ENCODE measurements around the gene NLRX1.

The NLRX1 gene

DNA sequence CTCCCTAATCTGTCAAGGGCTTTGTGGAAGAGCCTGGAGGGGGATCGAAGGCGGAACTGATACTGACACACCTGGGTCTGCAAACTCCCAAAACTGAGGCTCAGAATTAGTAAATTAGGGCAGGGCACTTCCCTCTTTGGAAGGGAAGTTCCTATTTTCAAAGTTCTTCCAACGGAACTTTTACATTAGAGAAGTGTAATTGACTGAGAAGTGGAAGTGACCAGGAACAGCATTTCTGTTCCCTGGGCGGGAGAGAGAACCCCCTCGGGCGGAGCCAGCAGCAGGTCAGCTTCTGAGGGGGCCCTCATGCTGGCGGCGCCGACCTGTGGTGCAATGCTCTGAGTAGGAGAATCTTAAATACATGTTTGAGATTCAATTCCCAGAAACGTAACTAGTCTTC lies 36.6 kb downstream of the NLRX1 start:
- H3K36me3 ChIP-seq (ENCODE audit: insufficient read depth, low read length), result no peaks in the 10 kb centered on the region
- no peaks in the 10 kb centered on the region for H4K20me1 ChIP-seq (ENCODE audit: insufficient read depth, low read length)
- peaks cover 39% of the 10 kb centered on the region for H3K4me1 ChIP-seq (ENCODE audit: insufficient read depth, low read length, severe bottlenecking)
- H3K9ac ChIP-seq (ENCODE audit: low read length), result no peak overlapping the region
- peaks cover 32% of the 10 kb centered on the region for H3K79me2 ChIP-seq (ENCODE audit: insufficient read depth, low read length)
- no peak overlapping the region for H2AFZ ChIP-seq (ENCODE audit: low read length)
- H3K9me3 ChIP-seq (ENCODE audit: low read length), result no peaks in the 10 kb centered on the region
- no peaks in the 10 kb centered on the region for H3K9me2 ChIP-seq (ENCODE audit: low read depth, low read length)
- H3K4me2 ChIP-seq (ENCODE audit: low read length), result peak overlapping the region; percentile 65
- no peaks in the 10 kb centered on the region for H3K27me3 ChIP-seq (ENCODE audit: insufficient read depth, low read length)
- H3K4me3 ChIP-seq (ENCODE audit: low read depth, low read length, poor library complexity, severe bottlenecking), result peak overlapping the region; percentile 96
- H3K27ac ChIP-seq (ENCODE audit: low read depth, low read length, poor library complexity, severe bottlenecking), result no peak overlapping the region
- no peaks in the 10 kb centered on the region for H3F3A ChIP-seq (ENCODE audit: insufficient read depth, low read length)
- no peak for TF ChIP-seq EZH2 (IDR thresholded peaks at IDR 0.05; ENCODE audit: borderline replicate concordance, low read length)
- TF ChIP-seq, protein P1, sequence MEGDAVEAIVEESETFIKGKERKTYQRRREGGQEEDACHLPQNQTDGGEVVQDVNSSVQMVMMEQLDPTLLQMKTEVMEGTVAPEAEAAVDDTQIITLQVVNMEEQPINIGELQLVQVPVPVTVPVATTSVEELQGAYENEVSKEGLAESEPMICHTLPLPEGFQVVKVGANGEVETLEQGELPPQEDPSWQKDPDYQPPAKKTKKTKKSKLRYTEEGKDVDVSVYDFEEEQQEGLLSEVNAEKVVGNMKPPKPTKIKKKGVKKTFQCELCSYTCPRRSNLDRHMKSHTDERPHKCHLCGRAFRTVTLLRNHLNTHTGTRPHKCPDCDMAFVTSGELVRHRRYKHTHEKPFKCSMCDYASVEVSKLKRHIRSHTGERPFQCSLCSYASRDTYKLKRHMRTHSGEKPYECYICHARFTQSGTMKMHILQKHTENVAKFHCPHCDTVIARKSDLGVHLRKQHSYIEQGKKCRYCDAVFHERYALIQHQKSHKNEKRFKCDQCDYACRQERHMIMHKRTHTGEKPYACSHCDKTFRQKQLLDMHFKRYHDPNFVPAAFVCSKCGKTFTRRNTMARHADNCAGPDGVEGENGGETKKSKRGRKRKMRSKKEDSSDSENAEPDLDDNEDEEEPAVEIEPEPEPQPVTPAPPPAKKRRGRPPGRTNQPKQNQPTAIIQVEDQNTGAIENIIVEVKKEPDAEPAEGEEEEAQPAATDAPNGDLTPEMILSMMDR (IDR thresholded peaks at IDR 0.05; ENCODE audit: low read length), result no peak

DNA sequence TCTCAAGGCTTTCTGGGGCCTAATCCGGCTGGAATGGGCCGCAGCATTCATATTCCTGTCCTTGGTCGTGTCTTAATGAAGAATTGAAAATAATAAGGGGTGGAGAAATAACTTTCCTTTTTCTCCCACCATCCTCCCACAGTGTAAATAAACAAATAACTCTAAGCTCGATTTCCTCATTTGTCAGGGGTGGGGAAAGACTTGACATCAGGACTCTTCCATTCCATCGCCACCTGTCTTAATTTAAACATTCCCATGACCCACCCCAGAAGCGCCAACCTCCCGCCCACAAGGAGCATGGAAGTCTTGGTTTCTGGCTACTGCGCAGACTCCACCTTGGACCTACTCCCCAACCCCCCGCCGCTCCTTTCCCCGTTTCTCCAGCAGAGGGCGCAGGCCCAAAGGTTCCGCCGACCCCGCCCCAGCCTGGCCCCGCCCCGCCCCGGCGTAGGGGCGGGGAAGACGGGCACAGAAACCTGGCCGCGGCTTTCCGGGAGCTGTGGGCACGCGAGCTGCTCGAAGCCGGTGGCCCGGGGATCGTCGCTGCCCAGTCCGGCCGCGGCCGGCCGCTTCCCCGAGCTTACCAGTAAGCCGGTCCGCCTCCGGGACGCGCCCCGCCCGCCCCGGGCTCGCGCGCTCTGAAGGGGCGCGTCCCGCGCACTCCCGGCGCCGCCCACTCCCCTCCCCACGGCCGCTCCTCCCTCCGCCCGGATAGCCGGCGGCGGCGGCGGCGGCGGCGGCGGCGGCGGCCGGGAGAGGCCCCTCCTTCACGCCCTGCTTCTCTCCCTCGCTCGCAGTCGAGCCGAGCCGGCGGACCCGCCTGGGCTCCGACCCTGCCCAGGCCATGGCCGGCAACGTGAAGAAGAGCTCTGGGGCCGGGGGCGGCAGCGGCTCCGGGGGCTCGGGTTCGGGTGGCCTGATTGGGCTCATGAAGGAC lies 37.3 kb downstream of the NLRX1 start, which contains the start of gene CBL:
CBL (plus strand) TSS at position 766 of the 937 bp plus-strand sequence; CDS start at position 845, 79 bp downstream.
- Histone ChIP-seq H3F3A (ENCODE audit: insufficient read depth, low read length) (no peaks in the 10 kb centered on the region), H3K9me2 (ENCODE audit: low read depth, low read length) (no peaks in the 10 kb centered on the region), H3K4me3 (ENCODE audit: low read depth, low read length, poor library complexity, severe bottlenecking) (peak within 1 kb of the TSS; percentile 96), H3K9ac (ENCODE audit: low read length) (peak within 1 kb of the TSS; percentile 95), H3K27ac (ENCODE audit: low read depth, low read length, poor library complexity, severe bottlenecking) (peak within 1 kb of the TSS; percentile 65), H3K79me2 (ENCODE audit: insufficient read depth, low read length) (peaks cover 40% of the 10 kb centered on the region), H3K27me3 (ENCODE audit: insufficient read depth, low read length) (no peaks in the 10 kb centered on the region), H4K20me1 (ENCODE audit: insufficient read depth, low read length) (no peaks in the 10 kb centered on the region), H3K4me1 (ENCODE audit: insufficient read depth, low read length, severe bottlenecking) (peaks cover 39% of the 10 kb centered on the region), H3K4me2 (ENCODE audit: low read length) (peak within 1 kb of the TSS; percentile 79), H3K9me3 (ENCODE audit: low read length) (no peaks in the 10 kb centered on the region), H3K36me3 (ENCODE audit: insufficient read depth, low read length) (no peaks in the 10 kb centered on the region), H2AFZ (ENCODE audit: low read length) (no peak within 1 kb of the TSS)
- TF ChIP-seq, protein P1 (IDR thresholded peaks at IDR 0.05; ENCODE audit: low read length), result peak; percentile 65
- TF ChIP-seq EZH2 (IDR thresholded peaks at IDR 0.05; ENCODE audit: borderline replicate concordance, low read length), result no peak

DNA sequence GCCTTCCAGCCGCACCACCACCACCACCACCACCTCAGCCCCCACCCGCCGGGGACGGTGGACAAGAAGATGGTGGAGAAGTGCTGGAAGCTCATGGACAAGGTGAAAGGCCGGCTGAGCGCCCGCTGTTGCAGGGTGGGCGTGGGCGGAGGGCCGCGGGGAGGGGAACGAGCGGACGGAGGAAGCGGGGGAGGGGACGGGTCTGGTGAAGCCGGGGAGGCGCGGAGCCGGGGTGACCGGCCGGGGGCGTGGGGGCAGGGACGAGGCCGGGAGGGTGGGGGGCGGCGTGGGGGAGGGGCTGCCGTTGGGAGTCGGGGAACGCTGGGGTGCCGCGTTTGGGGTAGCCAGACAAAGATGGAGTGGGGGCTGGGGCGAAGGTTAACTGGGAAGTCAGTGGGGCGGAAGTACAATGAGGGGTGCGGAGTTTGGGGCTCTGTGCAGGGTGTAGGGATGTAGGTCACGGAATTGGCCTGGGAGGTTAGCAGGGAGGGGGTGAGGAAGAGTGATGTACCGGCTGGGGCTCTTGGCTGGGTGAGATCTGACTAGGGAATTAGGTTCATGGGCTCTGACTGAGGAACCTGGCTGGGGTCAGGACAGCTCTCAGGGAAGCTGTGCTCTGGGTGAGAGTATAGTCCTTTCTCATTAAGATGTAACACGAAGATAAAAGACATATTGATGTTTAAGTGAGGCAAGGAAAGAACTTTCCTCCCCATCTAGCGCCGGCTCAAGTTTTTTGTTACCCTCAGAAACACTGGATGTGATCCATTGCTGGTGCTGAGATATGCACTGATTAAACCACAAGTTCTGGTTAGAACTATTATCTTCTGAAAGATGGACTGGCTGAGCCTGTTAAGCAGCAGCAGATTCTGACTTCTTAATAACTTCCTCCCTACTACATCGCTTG lies 38.2 kb downstream of the NLRX1 start:
- Histone ChIP-seq H3K36me3 (ENCODE audit: insufficient read depth, low read length) (no peaks in the 10 kb centered on the region), H3K27me3 (ENCODE audit: insufficient read depth, low read length) (no peaks in the 10 kb centered on the region), H3K9me2 (ENCODE audit: low read depth, low read length) (no peaks in the 10 kb centered on the region), H3K4me2 (ENCODE audit: low read length) (peak overlapping the region; percentile 79), H3K27ac (ENCODE audit: low read depth, low read length, poor library complexity, severe bottlenecking) (peak overlapping the region; percentile 65), H3K4me1 (ENCODE audit: insufficient read depth, low read length, severe bottlenecking) (peaks cover 39% of the 10 kb centered on the region), H3K79me2 (ENCODE audit: insufficient read depth, low read length) (peaks cover 47% of the 10 kb centered on the region), H4K20me1 (ENCODE audit: insufficient read depth, low read length) (no peaks in the 10 kb centered on the region), H3F3A (ENCODE audit: insufficient read depth, low read length) (no peaks in the 10 kb centered on the region), H3K9me3 (ENCODE audit: low read length) (no peaks in the 10 kb centered on the region), H3K4me3 (ENCODE audit: low read depth, low read length, poor library complexity, severe bottlenecking) (peak overlapping the region; percentile 96), H3K9ac (ENCODE audit: low read length) (peak overlapping the region; percentile 95), H2AFZ (ENCODE audit: low read length) (no peak overlapping the region)
- no peak for TF ChIP-seq EZH2 (IDR thresholded peaks at IDR 0.05; ENCODE audit: borderline replicate concordance, low read length)
- TF ChIP-seq, protein P1 (IDR thresholded peaks at IDR 0.05; ENCODE audit: low read length), result no peak
